ENCODE measurements around the gene TMEM269.

- TF ChIP-seq EP300 (IDR thresholded peaks at IDR 0.05), result no peak
- TF ChIP-seq CTCF (IDR thresholded peaks at IDR 0.05), result no peak
- TF ChIP-seq POLR2AphosphoS5 (IDR thresholded peaks at IDR 0.05), result no peak
Observed at GRCh38 chr1:42737257-42737656, 47.5 kb upstream of the TMEM269 start.

Data from gastroesophageal sphincter (tissue), 3 donors.